ENCODE results near the gene PDE4D. TPM values are rescaled to one million over a fixed set of nuclear protein-coding genes. Genes with fewer than 3 reads are reported as not detected.
"Not testable (repeated sequence)": the region's sequence is repeated elsewhere in the genome, so short reads cannot be mapped to it uniquely, and the experiment has no call there.

The PDE4D gene
- total RNA-seq, 2 experiments from 2014 or later: 0.50 to 0.51 TPM

DNA sequence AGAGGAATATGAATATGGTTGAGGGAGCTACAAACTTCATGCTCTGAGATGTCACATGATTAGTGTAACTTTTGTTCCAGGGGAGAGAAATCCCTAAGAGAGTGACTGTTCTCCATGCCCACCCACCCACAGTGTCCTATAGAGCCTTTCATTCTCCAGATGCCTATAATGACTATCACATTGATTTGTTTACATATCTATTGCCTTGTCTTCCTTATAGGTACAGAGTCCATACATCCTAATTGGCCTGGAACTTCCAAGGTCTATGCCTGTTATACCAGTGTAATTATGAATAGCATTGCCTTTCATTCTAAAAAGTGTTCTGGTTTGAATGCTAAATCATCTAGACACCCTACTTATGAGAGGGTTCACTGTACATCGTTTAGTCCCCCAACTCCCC, 835.3 kb downstream of the PDE4D start:
- Histone ChIP-seq H3K4me1 (ENCODE audit: insufficient read depth, low read length, poor library complexity, severe bottlenecking) (no peaks in the 10 kb centered on the region), H3K9me2 (ENCODE audit: insufficient read depth, low read length) (no peaks in the 10 kb centered on the region), H3K9me3 (ENCODE audit: low read length) (no peaks in the 10 kb centered on the region), H2AFZ (ENCODE audit: low read length) (no peak overlapping the region), H4K20me1 (ENCODE audit: insufficient read depth, low read length) (no peaks in the 10 kb centered on the region), H3K4me2 (ENCODE audit: low read length) (no peak overlapping the region), H3K79me2 (ENCODE audit: insufficient read depth, low read depth, low read length) (no peaks in the 10 kb centered on the region), H3K27ac (ENCODE audit: low read depth, low read length, poor library complexity, severe bottlenecking) (no peak overlapping the region), H3K36me3 (ENCODE audit: insufficient read depth, low read length) (no peaks in the 10 kb centered on the region), H3K4me3 (ENCODE audit: low read depth, low read length, poor library complexity, severe bottlenecking) (no peak overlapping the region)
- DNase-seq (ENCODE audit: low spot score): no peak
- ChIA-PET CTCF (ENCODE audit: unreplicated experiment) (no interaction called here), POLR2A (no interaction called here)
- no peak for TF ChIP-seq EZH2phosphoT487 (IDR thresholded peaks at IDR 0.05; ENCODE audit: borderline replicate concordance, low read depth, low read length)
- TF ChIP-seq, protein P1, sequence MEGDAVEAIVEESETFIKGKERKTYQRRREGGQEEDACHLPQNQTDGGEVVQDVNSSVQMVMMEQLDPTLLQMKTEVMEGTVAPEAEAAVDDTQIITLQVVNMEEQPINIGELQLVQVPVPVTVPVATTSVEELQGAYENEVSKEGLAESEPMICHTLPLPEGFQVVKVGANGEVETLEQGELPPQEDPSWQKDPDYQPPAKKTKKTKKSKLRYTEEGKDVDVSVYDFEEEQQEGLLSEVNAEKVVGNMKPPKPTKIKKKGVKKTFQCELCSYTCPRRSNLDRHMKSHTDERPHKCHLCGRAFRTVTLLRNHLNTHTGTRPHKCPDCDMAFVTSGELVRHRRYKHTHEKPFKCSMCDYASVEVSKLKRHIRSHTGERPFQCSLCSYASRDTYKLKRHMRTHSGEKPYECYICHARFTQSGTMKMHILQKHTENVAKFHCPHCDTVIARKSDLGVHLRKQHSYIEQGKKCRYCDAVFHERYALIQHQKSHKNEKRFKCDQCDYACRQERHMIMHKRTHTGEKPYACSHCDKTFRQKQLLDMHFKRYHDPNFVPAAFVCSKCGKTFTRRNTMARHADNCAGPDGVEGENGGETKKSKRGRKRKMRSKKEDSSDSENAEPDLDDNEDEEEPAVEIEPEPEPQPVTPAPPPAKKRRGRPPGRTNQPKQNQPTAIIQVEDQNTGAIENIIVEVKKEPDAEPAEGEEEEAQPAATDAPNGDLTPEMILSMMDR (conservative IDR thresholded peaks at IDR 0.05; ENCODE audit: low read length): no peak
- intact Hi-C loops (cut with micrococcal nuclease; ENCODE audit: unreplicated experiment): no loop called here
- BruUV-seq (replicated peaks): no TSS peak

DNA sequence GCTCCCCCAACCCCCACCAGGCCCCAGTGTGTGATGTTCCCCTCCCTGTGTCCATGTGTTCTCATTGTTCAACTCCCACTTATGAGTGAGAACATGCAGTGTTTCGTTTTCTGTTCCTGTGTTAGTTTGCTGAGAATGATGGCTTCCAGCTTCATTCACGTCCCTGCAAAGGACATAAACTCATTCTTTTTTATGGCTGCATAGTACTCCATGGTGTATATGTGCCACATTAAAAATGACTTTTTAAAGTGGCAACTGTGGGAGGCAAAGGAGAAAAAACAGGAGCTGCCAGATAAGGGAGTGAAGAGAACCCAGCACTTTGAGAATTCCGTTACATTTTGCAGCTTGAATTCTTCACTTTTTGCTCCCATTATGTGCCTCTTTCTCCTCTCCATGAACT, 836.9 kb downstream of the PDE4D start:
- H3K9me2 ChIP-seq (ENCODE audit: insufficient read depth, low read length); H4K20me1 ChIP-seq (ENCODE audit: insufficient read depth, low read length); BruUV-seq (replicated peaks); H3K4me2 ChIP-seq (ENCODE audit: low read length); POLR2A ChIA-PET; CTCF ChIA-PET (ENCODE audit: unreplicated experiment); DNase-seq (ENCODE audit: low spot score); H2AFZ ChIP-seq (ENCODE audit: low read length); H3K27ac ChIP-seq (ENCODE audit: low read depth, low read length, poor library complexity, severe bottlenecking); H3K79me2 ChIP-seq (ENCODE audit: insufficient read depth, low read depth, low read length); H3K9me3 ChIP-seq (ENCODE audit: low read length); intact Hi-C loops (cut with micrococcal nuclease; ENCODE audit: unreplicated experiment); H3K4me3 ChIP-seq (ENCODE audit: low read depth, low read length, poor library complexity, severe bottlenecking); H3K4me1 ChIP-seq (ENCODE audit: insufficient read depth, low read length, poor library complexity, severe bottlenecking); H3K36me3 ChIP-seq (ENCODE audit: insufficient read depth, low read length): not testable (repeated sequence)

DNA sequence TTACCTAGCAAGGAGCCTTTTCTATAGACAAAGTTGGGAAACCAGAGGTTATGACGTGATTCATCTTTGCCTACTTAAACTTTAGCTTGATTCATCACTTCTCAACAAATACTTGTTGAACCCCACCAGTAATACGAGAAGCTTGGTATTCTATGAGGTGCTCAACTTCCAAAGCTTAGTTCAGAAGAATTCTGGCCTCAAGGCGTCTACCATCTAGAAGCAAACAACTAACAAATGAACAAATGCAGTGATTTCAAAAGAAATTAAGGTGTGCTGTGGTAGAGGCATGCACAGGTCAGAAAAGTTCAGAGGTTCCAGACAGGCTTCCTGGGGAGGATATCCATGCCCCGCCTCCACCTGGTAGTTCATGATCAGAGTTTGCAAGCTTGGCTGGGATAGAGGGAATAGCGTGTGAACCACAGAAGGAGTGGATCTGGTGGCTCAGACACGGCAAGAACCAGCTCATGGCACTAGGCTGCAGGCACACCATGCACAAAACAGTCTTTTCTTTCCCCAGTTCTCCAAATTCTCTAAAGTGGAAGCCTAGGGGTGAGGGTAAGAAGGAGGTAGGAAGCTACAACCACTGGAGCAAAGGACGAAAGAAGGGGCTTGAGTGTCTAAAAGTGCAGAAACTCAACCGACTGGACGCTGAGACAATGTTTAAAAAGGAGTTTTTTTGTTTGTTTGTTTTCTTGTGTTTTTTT, 837.6 kb downstream of the PDE4D start:
- CTCF ChIA-PET (ENCODE audit: unreplicated experiment): no interaction called here
- Histone ChIP-seq H3K9me3 (ENCODE audit: low read length) (no peaks in the 10 kb centered on the region), H3K4me3 (ENCODE audit: low read depth, low read length, poor library complexity, severe bottlenecking) (no peak overlapping the region), H3K4me1 (ENCODE audit: insufficient read depth, low read length, poor library complexity, severe bottlenecking) (no peaks in the 10 kb centered on the region), H2AFZ (ENCODE audit: low read length) (no peak overlapping the region), H3K79me2 (ENCODE audit: insufficient read depth, low read depth, low read length) (no peaks in the 10 kb centered on the region), H3K27ac (ENCODE audit: low read depth, low read length, poor library complexity, severe bottlenecking) (no peak overlapping the region), H3K9me2 (ENCODE audit: insufficient read depth, low read length) (no peaks in the 10 kb centered on the region), H3K4me2 (ENCODE audit: low read length) (no peak overlapping the region), H3K36me3 (ENCODE audit: insufficient read depth, low read length) (no peaks in the 10 kb centered on the region), H4K20me1 (ENCODE audit: insufficient read depth, low read length) (no peaks in the 10 kb centered on the region)
- BruUV-seq (replicated peaks): no TSS peak
- TF ChIP-seq, protein P1 (conservative IDR thresholded peaks at IDR 0.05; ENCODE audit: low read length): no peak
- no peak for TF ChIP-seq EZH2phosphoT487 (IDR thresholded peaks at IDR 0.05; ENCODE audit: borderline replicate concordance, low read depth, low read length)
- no peak for DNase-seq (ENCODE audit: low spot score)
- POLR2A ChIA-PET: no interaction called here
- intact Hi-C loops (cut with micrococcal nuclease; ENCODE audit: unreplicated experiment): no loop called here
